MM.1S (cell line): ENCODE measurements around the gene SERPINE2.
A peak's percentile ranks its signal among the peaks of the same experiment; 100 is the strongest.

Source experiments
- DNase-seq: peaks from one replicate; pipeline ENCODE4 v3.0.0-alpha.2; 2015
- H2AFZ ChIP-seq: fragments of 300-600 bp; sonication (generic); 2 replicates; pipeline ENCODE4 v1.6.0; 2016; ENCODE audit warnings: antibody characterized with exemption, low read length
- H3F3A ChIP-seq: fragments of 300-600 bp; sonication (generic); 2 replicates; pipeline ENCODE4 v1.6.1; 2016; ENCODE audit warnings: mild to moderate bottlenecking, antibody characterized with exemption, low read length, moderate library complexity, mixed read lengths; ENCODE audit not compliant: insufficient read depth
- H3K27ac ChIP-seq: fragments of 300-600 bp; sonication (generic); 2 replicates; pipeline ENCODE4 v1.5.1; 2016; ENCODE audit warnings: mild to moderate bottlenecking, low read length
- H3K27me3 ChIP-seq: fragments of 300-600 bp; sonication (generic); replicated peaks from 2 replicates; pipeline ENCODE4 v1.6.0; 2016; ENCODE audit warnings: low read length; ENCODE audit not compliant: insufficient read depth
- H3K36me3 ChIP-seq: fragments of 300-600 bp; sonication (generic); replicated peaks from 2 replicates; pipeline ENCODE4 v1.6.1; 2016; ENCODE audit warnings: mild to moderate bottlenecking, low read length, mixed read lengths; ENCODE audit not compliant: insufficient read depth
- H3K4me1 ChIP-seq: fragments of 300-600 bp; sonication (generic); 2 replicates; pipeline ENCODE4 v1.6.1; 2016; ENCODE audit warnings: low read length, mixed read lengths
- H3K4me2 ChIP-seq: fragments of 300-600 bp; sonication (generic); 2 replicates; pipeline ENCODE4 v1.6.0; 2016; ENCODE audit warnings: low read depth, low read length
- H3K4me3 ChIP-seq: fragments of 300-600 bp; sonication (generic); 2 replicates; pipeline ENCODE4 v1.5.1; 2016; ENCODE audit warnings: low read length, mixed read lengths
- H3K79me2 ChIP-seq: fragments of 300-600 bp; sonication (generic); 2 replicates; pipeline ENCODE4 v1.6.1; 2016; ENCODE audit warnings: mixed run types, low read length, mixed read lengths
- H3K9ac ChIP-seq: fragments of 300-600 bp; sonication (generic); 2 replicates; pipeline ENCODE4 v1.6.1; 2016; ENCODE audit warnings: low read length, mixed read lengths
- H3K9me2 ChIP-seq: fragments of 300-600 bp; sonication (generic); replicated peaks from 2 replicates; pipeline ENCODE4 v1.6.1; 2016; ENCODE audit warnings: mild to moderate bottlenecking, low read length, mixed read lengths; ENCODE audit not compliant: insufficient read depth
- H3K9me3 ChIP-seq: fragments of 300-600 bp; sonication (generic); replicated peaks from 2 replicates; pipeline ENCODE4 v1.6.1; 2016; ENCODE audit warnings: mild to moderate bottlenecking, low read length, mixed read lengths; ENCODE audit not compliant: insufficient read depth
- H4K20me1 ChIP-seq: fragments of 300-600 bp; sonication (generic); 2 replicates; pipeline ENCODE4 v1.6.1; 2016; ENCODE audit warnings: mild to moderate bottlenecking, low read length, moderate library complexity, mixed read lengths; ENCODE audit not compliant: insufficient read depth
- EZH2 ChIP-seq: fragments of 300-600 bp; sonication (generic); optimal IDR thresholded peaks from 2 replicates; pipeline ENCODE3; 2017; ENCODE audit warnings: low read depth, mild to moderate bottlenecking, antibody characterized with exemption, low read length, mixed read lengths
- EZH2phosphoT487 ChIP-seq: fragments of 300-600 bp; sonication (generic); IDR thresholded peaks from 2 replicates; pipeline ENCODE4 v1.6.1; 2018; ENCODE audit warnings: antibody characterized with exemption, low read length
- TF ChIP-seq, protein P1 (sequence below): fragments of 300-600 bp; sonication (generic); IDR thresholded peaks from 2 replicates; pipeline ENCODE4 v1.5.1; 2016; ENCODE audit warnings: antibody characterized with exemption, low read length, mixed read lengths

SERPINE2 gene

DNA sequence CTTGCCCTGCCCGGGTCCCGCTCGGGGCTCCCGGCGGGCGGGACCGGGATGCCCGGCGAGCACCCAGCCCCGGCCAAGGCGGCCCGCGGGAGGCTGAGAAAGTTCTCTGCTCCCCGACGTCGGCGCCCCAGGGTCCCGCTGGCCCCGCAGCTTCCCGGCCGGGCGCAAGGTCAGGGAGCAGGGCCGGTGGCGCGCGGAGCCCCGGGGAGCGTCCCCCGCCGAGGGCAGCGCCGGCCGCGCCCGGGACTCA lies 331 bp downstream of the SERPINE2 start:
- Histone ChIP-seq H3F3A (peaks cover 20% of the 10 kb centered on the region), H3K4me2 (peak overlapping the region; percentile 93; the same call in 1 of the 2 replicates), H3K79me2 (peaks cover 24% of the 10 kb centered on the region), H3K9me3 (no peaks in the 10 kb centered on the region), H3K36me3 (no peaks in the 10 kb centered on the region), H3K4me3 (peak overlapping the region; percentile 69), H4K20me1 (no peaks in the 10 kb centered on the region), H3K4me1 (peaks cover 8% of the 10 kb centered on the region), H2AFZ (peak overlapping the region; percentile 46; the same call in 1 of the 2 replicates), H3K9ac (peak overlapping the region; percentile 26; the same call in 1 of the 2 replicates), H3K9me2 (no peaks in the 10 kb centered on the region), H3K27me3 (no peaks in the 10 kb centered on the region), H3K27ac (no peak overlapping the region)
- no peak for TF ChIP-seq EZH2phosphoT487
- TF ChIP-seq EZH2 = no peak
- TF ChIP-seq, protein P1, sequence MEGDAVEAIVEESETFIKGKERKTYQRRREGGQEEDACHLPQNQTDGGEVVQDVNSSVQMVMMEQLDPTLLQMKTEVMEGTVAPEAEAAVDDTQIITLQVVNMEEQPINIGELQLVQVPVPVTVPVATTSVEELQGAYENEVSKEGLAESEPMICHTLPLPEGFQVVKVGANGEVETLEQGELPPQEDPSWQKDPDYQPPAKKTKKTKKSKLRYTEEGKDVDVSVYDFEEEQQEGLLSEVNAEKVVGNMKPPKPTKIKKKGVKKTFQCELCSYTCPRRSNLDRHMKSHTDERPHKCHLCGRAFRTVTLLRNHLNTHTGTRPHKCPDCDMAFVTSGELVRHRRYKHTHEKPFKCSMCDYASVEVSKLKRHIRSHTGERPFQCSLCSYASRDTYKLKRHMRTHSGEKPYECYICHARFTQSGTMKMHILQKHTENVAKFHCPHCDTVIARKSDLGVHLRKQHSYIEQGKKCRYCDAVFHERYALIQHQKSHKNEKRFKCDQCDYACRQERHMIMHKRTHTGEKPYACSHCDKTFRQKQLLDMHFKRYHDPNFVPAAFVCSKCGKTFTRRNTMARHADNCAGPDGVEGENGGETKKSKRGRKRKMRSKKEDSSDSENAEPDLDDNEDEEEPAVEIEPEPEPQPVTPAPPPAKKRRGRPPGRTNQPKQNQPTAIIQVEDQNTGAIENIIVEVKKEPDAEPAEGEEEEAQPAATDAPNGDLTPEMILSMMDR = no peak
- DNase-seq = no peak

DNA sequence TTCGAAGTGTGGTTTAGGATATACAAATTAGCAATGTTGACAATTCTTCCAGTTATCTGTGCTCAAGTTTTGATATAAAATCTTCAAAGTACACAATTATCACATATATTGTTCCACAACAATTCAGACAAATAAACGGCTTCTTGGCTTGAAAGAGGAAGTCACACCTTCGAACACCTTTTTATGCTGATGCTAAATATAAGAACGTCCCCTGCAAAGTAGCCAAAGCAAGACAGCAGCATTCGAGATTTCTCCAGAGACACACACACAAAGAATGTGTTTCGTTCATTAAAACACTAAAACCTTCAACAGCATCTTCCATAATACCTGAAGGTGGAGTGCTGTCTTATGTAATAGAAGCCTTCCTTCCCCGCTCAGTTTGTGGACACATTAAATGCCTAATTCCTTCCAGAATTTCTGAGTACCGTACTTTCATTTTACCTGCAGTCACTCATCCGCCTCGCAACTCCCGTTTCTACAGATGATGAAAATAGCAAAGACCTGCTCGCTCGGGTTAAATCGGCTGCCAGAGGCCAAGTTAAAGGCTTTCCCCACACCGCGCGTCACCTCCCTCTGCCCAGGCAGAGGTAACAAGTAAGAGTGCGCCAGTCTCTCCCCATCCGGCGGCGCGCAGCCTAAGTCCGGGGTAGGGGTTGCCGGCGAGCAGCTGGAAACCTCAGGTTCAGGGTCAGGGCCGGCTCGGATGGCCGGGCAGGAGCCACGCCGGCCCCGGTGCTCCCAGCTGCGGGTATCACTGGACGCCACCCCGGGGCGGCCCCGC lies 847 bp downstream of the SERPINE2 start:
- Histone ChIP-seq H4K20me1 (no peaks in the 10 kb centered on the region), H2AFZ (peak overlapping the region; percentile 46), H3K4me3 (peak overlapping the region; percentile 69), H3K27ac (peak overlapping the region; percentile 21; the same call in 1 of the 2 replicates), H3K9ac (peak overlapping the region; percentile 26; the same call in 1 of the 2 replicates), H3K4me2 (peak overlapping the region; percentile 93), H3K9me3 (no peaks in the 10 kb centered on the region), H3F3A (peaks cover 20% of the 10 kb centered on the region), H3K4me1 (peaks cover 8% of the 10 kb centered on the region), H3K9me2 (no peaks in the 10 kb centered on the region), H3K36me3 (no peaks in the 10 kb centered on the region), H3K27me3 (no peaks in the 10 kb centered on the region), H3K79me2 (peaks cover 29% of the 10 kb centered on the region)
- no peak for TF ChIP-seq EZH2phosphoT487
- TF ChIP-seq, protein P1 = no peak
- TF ChIP-seq EZH2 = no peak
- DNase-seq = peak; percentile 72

DNA sequence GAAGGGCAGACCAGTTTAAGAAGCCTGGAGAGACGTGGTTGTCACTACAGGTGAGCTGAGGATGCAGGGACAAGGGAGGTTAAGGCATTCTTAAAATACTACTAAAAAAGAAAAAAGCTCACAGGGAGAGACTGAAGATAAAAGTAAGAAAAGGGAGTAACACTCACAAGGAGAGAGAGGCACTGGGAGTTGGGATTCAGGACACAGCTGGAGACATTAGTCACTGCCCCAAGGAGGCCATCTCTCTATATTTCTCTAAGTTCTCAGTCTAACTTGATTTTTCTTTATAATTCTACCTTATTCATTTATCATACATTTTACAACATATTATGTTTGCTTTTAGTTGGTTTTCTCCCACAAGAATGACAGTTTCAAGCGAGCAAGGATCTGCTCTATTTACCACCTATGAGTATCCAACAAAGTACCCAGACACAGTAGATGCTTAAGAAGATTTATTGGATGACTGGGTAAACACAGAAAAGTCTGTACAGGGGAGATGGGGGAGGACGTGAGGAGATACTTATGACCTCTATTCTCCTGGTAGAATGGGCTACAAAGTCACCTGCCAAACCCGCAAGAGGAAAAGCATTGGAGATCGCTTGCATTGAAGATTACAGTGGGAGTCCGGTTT lies 2.2 kb downstream of the SERPINE2 start:
- Histone ChIP-seq H3K36me3 (no peaks in the 10 kb centered on the region), H3K9me2 (no peaks in the 10 kb centered on the region), H3K9me3 (no peaks in the 10 kb centered on the region), H3K27me3 (no peaks in the 10 kb centered on the region), H3K4me2 (peak overlapping the region; percentile 93), H2AFZ (no peak overlapping the region), H4K20me1 (no peaks in the 10 kb centered on the region), H3K79me2 (peaks cover 31% of the 10 kb centered on the region), H3K27ac (no peak overlapping the region), H3K4me3 (no peak overlapping the region), H3K4me1 (peaks cover 8% of the 10 kb centered on the region), H3K9ac (no peak overlapping the region), H3F3A (peaks cover 20% of the 10 kb centered on the region)
- DNase-seq = no peak
- TF ChIP-seq EZH2phosphoT487 (no peak), EZH2 (no peak)
- TF ChIP-seq, protein P1 = no peak
